ENCODE results near the gene KCNQ1OT1. TPM values are rescaled to one million over a fixed set of nuclear protein-coding genes. Genes with fewer than 3 reads are reported as not detected.

KCNQ1OT1 gene
- total RNA-seq, 2 donors from 2014 or later = 2.3 to 3.3 TPM

DNA sequence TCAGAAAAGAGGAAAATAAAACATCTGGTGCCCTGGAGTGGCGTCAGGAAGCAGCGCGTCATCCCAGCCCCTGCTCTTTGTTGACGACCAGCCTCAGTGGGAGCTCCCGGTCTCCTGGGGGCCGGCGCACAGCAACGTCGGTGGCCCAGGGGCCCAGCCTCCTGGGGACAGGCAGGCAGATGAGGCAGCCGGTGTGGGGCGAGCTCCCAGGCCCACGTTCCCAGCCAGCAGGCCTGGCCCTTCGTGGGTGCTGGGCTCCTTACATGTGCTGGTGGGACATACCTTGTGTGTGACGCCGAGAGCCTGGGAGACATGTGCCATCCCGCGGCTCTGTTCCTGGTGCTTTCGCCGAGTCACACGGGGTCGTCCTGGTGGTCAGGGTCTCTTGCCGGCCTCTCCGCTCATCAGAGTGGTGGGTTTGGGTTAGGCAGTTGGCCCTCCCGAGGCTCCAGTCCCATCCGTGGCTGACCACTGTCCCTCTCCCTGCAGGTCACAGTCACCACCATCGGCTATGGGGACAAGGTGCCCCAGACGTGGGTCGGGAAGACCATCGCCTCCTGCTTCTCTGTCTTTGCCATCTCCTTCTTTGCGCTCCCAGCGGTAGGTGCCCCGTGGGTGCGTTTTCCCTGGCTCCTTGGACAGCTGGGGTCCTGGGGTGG is 116.7 kb downstream of the KCNQ1OT1 start:
- Histone ChIP-seq H3K27me3 (replicated peaks; ENCODE audit: insufficient read depth) (no peaks in the 10 kb centered on the region), H3K9me3 (no peaks in the 10 kb centered on the region), H3K4me1 (ENCODE audit: control insufficient read depth in 1 of 2, low read depth in 2 of 2) (no peaks in the 10 kb centered on the region), H3K27ac (no peak overlapping the region), H3K36me3 (no peaks in the 10 kb centered on the region), H3K4me3 (no peak overlapping the region)
- DNase-seq (ENCODE audit: low spot score) (no peak), ATAC-seq (ENCODE audit: insufficient number of reproducible peaks, low FRiP score, low read depth) (no peak)
- TF ChIP-seq, protein P1, sequence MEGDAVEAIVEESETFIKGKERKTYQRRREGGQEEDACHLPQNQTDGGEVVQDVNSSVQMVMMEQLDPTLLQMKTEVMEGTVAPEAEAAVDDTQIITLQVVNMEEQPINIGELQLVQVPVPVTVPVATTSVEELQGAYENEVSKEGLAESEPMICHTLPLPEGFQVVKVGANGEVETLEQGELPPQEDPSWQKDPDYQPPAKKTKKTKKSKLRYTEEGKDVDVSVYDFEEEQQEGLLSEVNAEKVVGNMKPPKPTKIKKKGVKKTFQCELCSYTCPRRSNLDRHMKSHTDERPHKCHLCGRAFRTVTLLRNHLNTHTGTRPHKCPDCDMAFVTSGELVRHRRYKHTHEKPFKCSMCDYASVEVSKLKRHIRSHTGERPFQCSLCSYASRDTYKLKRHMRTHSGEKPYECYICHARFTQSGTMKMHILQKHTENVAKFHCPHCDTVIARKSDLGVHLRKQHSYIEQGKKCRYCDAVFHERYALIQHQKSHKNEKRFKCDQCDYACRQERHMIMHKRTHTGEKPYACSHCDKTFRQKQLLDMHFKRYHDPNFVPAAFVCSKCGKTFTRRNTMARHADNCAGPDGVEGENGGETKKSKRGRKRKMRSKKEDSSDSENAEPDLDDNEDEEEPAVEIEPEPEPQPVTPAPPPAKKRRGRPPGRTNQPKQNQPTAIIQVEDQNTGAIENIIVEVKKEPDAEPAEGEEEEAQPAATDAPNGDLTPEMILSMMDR (IDR thresholded peaks at IDR 0.05) = no peak

DNA sequence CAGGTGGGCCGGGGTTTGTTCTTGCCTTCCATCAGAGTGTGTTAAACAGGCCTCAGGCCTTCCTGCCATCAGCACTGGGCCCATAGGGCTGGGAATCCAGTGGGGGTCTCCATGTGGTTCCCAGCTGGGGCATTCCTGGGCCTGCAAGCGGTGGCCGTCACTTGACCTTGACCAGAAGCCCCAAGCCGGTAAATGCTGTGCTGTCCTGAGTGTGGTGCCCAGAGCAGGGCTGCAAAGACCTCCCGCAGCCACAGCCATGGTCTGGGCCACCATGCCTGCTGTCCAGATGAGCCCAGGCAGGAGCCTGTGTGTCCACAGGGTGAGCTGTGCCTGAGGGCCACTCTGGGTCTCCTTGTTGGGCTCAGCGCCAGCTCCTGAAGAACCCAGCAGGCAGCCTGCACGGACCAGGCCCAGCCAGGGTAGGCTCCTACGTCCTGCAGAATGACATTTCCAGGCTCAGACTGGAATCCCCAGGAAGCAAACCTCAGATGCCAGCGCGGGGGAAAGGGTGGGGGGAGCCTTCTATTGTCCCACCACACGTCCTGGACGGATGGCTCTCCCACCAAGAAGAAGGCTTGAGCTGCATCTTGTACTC is 117.3 kb downstream of the KCNQ1OT1 start:
- no peaks in the 10 kb centered on the region for H3K36me3 ChIP-seq
- no peak overlapping the region for H3K4me3 ChIP-seq
- DNase-seq (ENCODE audit: low spot score) (no peak), ATAC-seq (ENCODE audit: insufficient number of reproducible peaks, low FRiP score, low read depth) (no peak)
- no peaks in the 10 kb centered on the region for H3K4me1 ChIP-seq (ENCODE audit: control insufficient read depth in 1 of 2, low read depth in 2 of 2)
- H3K27me3 ChIP-seq (replicated peaks; ENCODE audit: insufficient read depth) = no peaks in the 10 kb centered on the region
- no peaks in the 10 kb centered on the region for H3K9me3 ChIP-seq
- H3K27ac ChIP-seq = no peak overlapping the region
- TF ChIP-seq, protein P1 (IDR thresholded peaks at IDR 0.05) = no peak

DNA sequence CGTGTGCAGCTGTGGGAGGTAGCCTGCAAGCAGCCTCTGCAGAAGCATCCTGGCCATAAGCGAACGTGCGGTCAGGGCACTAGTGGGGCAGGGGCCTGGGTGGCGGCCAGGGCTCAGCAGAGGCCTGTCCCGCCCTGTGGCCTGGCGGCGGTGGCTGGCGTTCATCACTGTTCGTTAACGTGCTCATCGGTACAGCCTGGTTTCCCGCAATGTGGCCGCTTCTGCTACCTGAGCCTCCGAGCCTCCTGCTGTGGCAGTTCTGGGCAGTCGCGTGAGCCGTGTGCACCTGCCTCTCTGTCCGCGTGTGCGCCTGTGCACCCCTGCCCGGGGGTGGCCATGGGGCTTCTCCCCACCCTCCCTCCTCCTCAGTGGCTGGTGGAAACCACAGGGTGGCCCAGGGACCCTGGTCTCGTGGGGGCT is 117.9 kb downstream of the KCNQ1OT1 start:
- no peak overlapping the region for H3K27ac ChIP-seq
- no peaks in the 10 kb centered on the region for H3K9me3 ChIP-seq
- DNase-seq (ENCODE audit: low spot score) = no peak
- H3K36me3 ChIP-seq = no peaks in the 10 kb centered on the region
- H3K27me3 ChIP-seq (replicated peaks; ENCODE audit: insufficient read depth) = no peaks in the 10 kb centered on the region
- TF ChIP-seq, protein P1 (IDR thresholded peaks at IDR 0.05) = no peak
- no peak for ATAC-seq (ENCODE audit: insufficient number of reproducible peaks, low FRiP score, low read depth)
- H3K4me3 ChIP-seq = no peak overlapping the region
- H3K4me1 ChIP-seq (ENCODE audit: control insufficient read depth in 1 of 2, low read depth in 2 of 2) = no peaks in the 10 kb centered on the region

DNA sequence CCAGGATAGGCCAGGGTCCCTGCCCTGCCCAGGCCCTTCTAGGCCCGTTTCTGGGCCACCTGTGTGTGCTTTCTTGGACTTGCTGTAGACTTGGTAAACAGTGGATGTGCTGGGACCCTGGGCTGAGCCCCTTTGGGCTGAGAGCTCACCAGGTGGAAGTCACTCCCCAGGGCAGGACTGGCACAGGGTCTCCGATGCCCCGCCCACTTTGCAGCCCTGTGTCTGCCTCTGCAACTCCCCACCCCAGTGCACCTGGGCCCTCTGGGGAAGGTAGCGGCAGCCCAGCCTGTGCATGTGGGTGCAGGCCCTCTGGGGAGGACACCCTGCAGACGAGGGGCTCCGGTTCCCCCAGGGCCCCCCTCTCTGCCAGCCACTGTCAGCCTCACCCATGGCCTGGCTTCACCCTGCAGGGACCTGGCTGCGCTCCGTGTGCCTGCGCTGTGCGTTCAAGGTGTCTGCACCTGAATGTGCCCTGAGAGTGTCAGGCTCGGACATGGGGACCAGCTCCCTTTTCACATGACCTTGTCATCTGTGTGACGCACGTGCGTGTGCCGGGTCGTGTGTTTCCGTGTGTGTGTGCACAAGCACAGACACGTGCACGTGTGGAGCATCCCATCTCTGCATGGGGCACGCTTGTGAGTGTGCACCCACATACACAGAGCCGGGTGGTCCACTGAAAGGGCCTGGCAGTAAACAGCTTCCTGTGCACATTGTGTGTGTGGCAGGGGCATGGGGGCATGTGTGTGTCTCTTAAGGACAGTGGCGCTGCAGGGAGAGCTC is 118.5 kb downstream of the KCNQ1OT1 start:
- TF ChIP-seq, protein P1 (IDR thresholded peaks at IDR 0.05) = no peak
- ATAC-seq (ENCODE audit: insufficient number of reproducible peaks, low FRiP score, low read depth) = no peak
- Histone ChIP-seq H3K9me3 (no peaks in the 10 kb centered on the region), H3K4me3 (no peak overlapping the region), H3K27me3 (replicated peaks; ENCODE audit: insufficient read depth) (no peaks in the 10 kb centered on the region), H3K4me1 (ENCODE audit: control insufficient read depth in 1 of 2, low read depth in 2 of 2) (no peaks in the 10 kb centered on the region), H3K27ac (no peak overlapping the region), H3K36me3 (no peaks in the 10 kb centered on the region)
- no peak for DNase-seq (ENCODE audit: low spot score)

DNA sequence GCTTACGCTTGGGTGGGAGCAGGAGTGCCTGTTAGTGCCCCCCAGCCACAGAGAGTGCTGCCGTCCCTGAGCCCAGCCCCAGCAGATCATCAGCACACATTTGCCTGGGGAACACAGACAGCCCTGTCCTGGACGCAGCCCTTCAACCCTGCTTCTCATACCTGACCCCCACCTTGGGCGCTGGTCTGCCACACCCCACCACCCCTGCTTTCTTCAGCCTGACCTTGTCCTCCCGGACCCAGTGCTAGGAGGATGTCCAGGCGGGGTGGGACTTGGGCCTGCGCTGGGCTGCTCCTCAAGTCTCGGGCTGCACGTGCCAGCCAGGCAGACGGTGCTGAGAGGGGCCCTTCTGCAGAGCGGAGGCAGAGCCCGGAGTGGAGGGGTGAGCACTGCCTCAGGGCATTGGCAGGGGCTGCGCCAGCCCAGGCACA is 119.2 kb downstream of the KCNQ1OT1 start:
- no peaks in the 10 kb centered on the region for H3K27me3 ChIP-seq (replicated peaks; ENCODE audit: insufficient read depth)

More for the DNA sequence above, 119.2 kb downstream of the KCNQ1OT1 start:
- Histone ChIP-seq H3K36me3 (no peaks in the 10 kb centered on the region), H3K9me3 (no peaks in the 10 kb centered on the region), H3K4me1 (ENCODE audit: control insufficient read depth in 1 of 2, low read depth in 2 of 2) (no peaks in the 10 kb centered on the region), H3K27ac (no peak overlapping the region), H3K4me3 (no peak overlapping the region)
- TF ChIP-seq, protein P1 (IDR thresholded peaks at IDR 0.05) = no peak
- ATAC-seq (ENCODE audit: insufficient number of reproducible peaks, low FRiP score, low read depth) = no peak
- no peak for DNase-seq (ENCODE audit: low spot score)

All from thoracic aorta (tissue), 2 donors.